Measurements from ENCODE around the gene PRSS36.
"Not testable (repeated sequence)": the region's sequence is repeated elsewhere in the genome, so short reads cannot be mapped to it uniquely, and the experiment has no call there.

Gene PRSS36

GRCh38 chr16:31143694-31144148 lies 6.1 kb downstream of the PRSS36 start:
- CTCF ChIA-PET, result no interaction called here
- TF ChIP-seq FOXK2 (IDR thresholded peaks at IDR 0.05), result no peak
- TF ChIP-seq NFRKB (IDR thresholded peaks at IDR 0.05), result no peak
- no peak for TF ChIP-seq PKNOX1 (IDR thresholded peaks at IDR 0.05)
- TF ChIP-seq ZNF384 (IDR thresholded peaks at IDR 0.05), result no peak
- TF ChIP-seq CTBP1 (IDR thresholded peaks at IDR 0.05; ENCODE audit: borderline replicate concordance), result no peak
- no peak for TF ChIP-seq TARDBP (IDR thresholded peaks at IDR 0.05)
- POLR2A ChIA-PET, result interaction anchor here (1.0 to 3.9 kb wide), 4 partner anchors 14 to 50 kb away, joined by 3 to 44 read pairs (median 12); partner anchors contain the start of genes FUS, KAT8 and VKORC1
- DNase-seq (ENCODE audit: extremely low spot score), result no peak

GRCh38 chr16:31143011-31143693 lies 6.7 kb downstream of the PRSS36 start:
- no peak for TF ChIP-seq ELF4 (IDR thresholded peaks at IDR 0.05)
- TF ChIP-seq ARNT (IDR thresholded peaks at IDR 0.05), result no peak
- no peak for TF ChIP-seq L3MBTL2 (conservative IDR thresholded peaks at IDR 0.05)
- no peak for TF ChIP-seq HDGF (IDR thresholded peaks at IDR 0.05; ENCODE audit: borderline replicate concordance)
- TF ChIP-seq ZNF384 (IDR thresholded peaks at IDR 0.05), result no peak
- TF ChIP-seq FOXA1 (IDR thresholded peaks at IDR 0.05), result no peak
- TF ChIP-seq FOXM1 (IDR thresholded peaks at IDR 0.05; ENCODE audit: borderline replicate concordance), result no peak
- TF ChIP-seq BHLHE40 (IDR thresholded peaks at IDR 0.05; ENCODE audit: borderline replicate concordance), result no peak
- TF ChIP-seq SP1 (IDR thresholded peaks at IDR 0.05), result no peak
- POLR2A ChIA-PET, result interaction anchor here (1.0 to 3.9 kb wide), 7 partner anchors 14 to 65 kb away, joined by 3 to 44 read pairs (median 10); partner anchors contain the start of genes FUS, KAT8 and VKORC1

GRCh38 chr16:31142109-31143010 lies 7.5 kb downstream of the PRSS36 start:
- DNase-seq (ENCODE audit: extremely low spot score), result peak; percentile 100
- ChIA-PET POLR2A (interaction anchor here (0.7 to 3.9 kb wide), 14 partner anchors 10 to 112 kb away, joined by 3 to 44 read pairs (median 4); partner anchors contain the start of genes FUS, KAT8, ZNF646 and ZNF668), CTCF (interaction anchor here (0.6 to 1.9 kb wide), 16 partner anchors 15 to 311 kb away, joined by 3 to 10 read pairs (median 4); partner anchors contain the start of genes FUS, HSD3B7, KAT8 and VKORC1)
- TF ChIP-seq PKNOX1 (IDR thresholded peaks at IDR 0.05) (no peak), LEF1 (IDR thresholded peaks at IDR 0.05; ENCODE audit: borderline replicate concordance) (0 out of 2 replicates have a peak, but pooled peaks have one; percentile 40), NFRKB (IDR thresholded peaks at IDR 0.05) (no peak), ELF4 (IDR thresholded peaks at IDR 0.05) (no peak), ZNF384 (IDR thresholded peaks at IDR 0.05) (no peak), CTBP1 (IDR thresholded peaks at IDR 0.05; ENCODE audit: borderline replicate concordance) (no peak), ARNT (IDR thresholded peaks at IDR 0.05) (no peak), HDGF (IDR thresholded peaks at IDR 0.05; ENCODE audit: borderline replicate concordance) (peak; percentile 92; the same call in 1 of the 2 replicates), SP1 (IDR thresholded peaks at IDR 0.05) (no peak), TARDBP (IDR thresholded peaks at IDR 0.05) (no peak), SUZ12 (IDR thresholded peaks at IDR 0.05) (no peak), FOXA1 (IDR thresholded peaks at IDR 0.05) (no peak), L3MBTL2 (conservative IDR thresholded peaks at IDR 0.05) (no peak), BHLHE40 (IDR thresholded peaks at IDR 0.05; ENCODE audit: borderline replicate concordance) (no peak), FOXM1 (IDR thresholded peaks at IDR 0.05; ENCODE audit: borderline replicate concordance) (0 out of 2 replicates have a peak, but pooled peaks have one; percentile 23), FOXK2 (IDR thresholded peaks at IDR 0.05) (no peak)

More at GRCh38 chr16:31143011-31143693, 6.7 kb downstream of the PRSS36 start:
- CTCF ChIA-PET, result interaction anchor here (0.6 to 1.9 kb wide), 10 partner anchors 14 to 310 kb away, joined by 3 to 10 read pairs (median 5); partner anchors contain the start of genes KAT8, ZNF646 and ZNF668
- DNase-seq (ENCODE audit: extremely low spot score), result no peak

- TF ChIP-seq BHLHE40 (IDR thresholded peaks at IDR 0.05; ENCODE audit: borderline replicate concordance), result no peak
- TF ChIP-seq L3MBTL2 (conservative IDR thresholded peaks at IDR 0.05), result no peak
- peak; percentile 73; the same call in 1 of the 2 replicates for TF ChIP-seq HDGF (IDR thresholded peaks at IDR 0.05; ENCODE audit: borderline replicate concordance)
- no peak for TF ChIP-seq ZNF384 (IDR thresholded peaks at IDR 0.05)
- CTCF ChIA-PET, result interaction anchor here (0.6 to 1.9 kb wide), 14 partner anchors 15 to 312 kb away, joined by 3 to 10 read pairs (median 5); partner anchors contain the start of genes FUS, HSD3B7, KAT8 and VKORC1
- POLR2A ChIA-PET, result interaction anchor here (0.7 to 3.9 kb wide), 14 partner anchors 10 to 112 kb away, joined by 3 to 44 read pairs (median 4); partner anchors contain the start of genes FUS, KAT8, ZNF646 and ZNF668
- DNase-seq (ENCODE audit: extremely low spot score), result peak; percentile 25
Observed at GRCh38 chr16:31141489-31142108, 8.3 kb downstream of the PRSS36 start.

- ChIA-PET POLR2A (interaction anchor here (1.7 to 3.9 kb wide), 4 partner anchors 23 to 39 kb away, joined by 5 to 44 read pairs (median 24); partner anchors contain the start of genes FUS and KAT8), CTCF (interaction anchor here (1.1 kb wide), 1 partner anchor 24 kb away, joined by 5 read pairs; the partner anchor contains the start of gene KAT8)
- not testable (repeated sequence) for DNase-seq (ENCODE audit: extremely low spot score)
Observed at GRCh38 chr16:31141071-31141469, 8.8 kb downstream of the PRSS36 start.
